ENCODE data around the gene ZCCHC14. TPM values are rescaled to one million over a fixed set of nuclear protein-coding genes. Genes with fewer than 3 reads are reported as not detected.

ZCCHC14 gene
- total RNA-seq, 4 donors from 2014 or later, result 12.9 to 24.7 (median 18.6) TPM

- Histone ChIP-seq H3K27me3 (no peaks in the 10 kb centered on the region), H3K9me3 (no peaks in the 10 kb centered on the region), H3K36me3 (peaks cover 0 to 5% (median 2%) of the 10 kb centered on the region in 4 donors), H3K4me1 (peaks cover 56 to 88% (median 72%) of the 10 kb centered on the region in 4 donors), H3K27ac (replicated peaks in 1 of 4) (peak overlapping the region in 2 of 4 donors; percentile 33 to 48), H3K4me3 (no peak overlapping the region)
- TF ChIP-seq CTCF (IDR thresholded peaks at IDR 0.05) (no peak), EP300 (IDR thresholded peaks at IDR 0.05) (no peak), POLR2A (IDR thresholded peaks at IDR 0.05; ENCODE audit: low read depth) (no peak), POLR2AphosphoS5 (IDR thresholded peaks at IDR 0.05) (no peak)
- WGBS, result 79% methylated on average over 12 of the region's 13 CpGs
- no peak for DNase-seq (ENCODE audit: extremely low spot score)
- intact Hi-C loops (cut with DNase I), result no loop called here
Measured at GRCh38 chr16:87471278-87472141, 21.3 kb downstream of the ZCCHC14 start.

GRCh38 chr16:87470332-87470731 is 22.5 kb downstream of the ZCCHC14 start:
- H3K27me3 ChIP-seq, result no peaks in the 10 kb centered on the region
- H3K4me3 ChIP-seq, result no peak overlapping the region
- H3K9me3 ChIP-seq, result no peaks in the 10 kb centered on the region
- intact Hi-C loops (cut with DNase I), result no loop called here
- WGBS, result 82% methylated on average over 3 of the region's 3 CpGs
- H3K36me3 ChIP-seq, result peaks cover 0 to 5% (median 2%) of the 10 kb centered on the region in 4 donors
- no peak for DNase-seq (ENCODE audit: extremely low spot score)
- H3K4me1 ChIP-seq, result peaks cover 62 to 89% (median 72%) of the 10 kb centered on the region in 4 donors
- TF ChIP-seq EP300 (IDR thresholded peaks at IDR 0.05) (no peak), POLR2AphosphoS5 (IDR thresholded peaks at IDR 0.05) (no peak), CTCF (IDR thresholded peaks at IDR 0.05) (no peak), POLR2A (IDR thresholded peaks at IDR 0.05; ENCODE audit: low read depth) (no peak)
- H3K27ac ChIP-seq (replicated peaks in 1 of 4), result no peak overlapping the region

GRCh38 chr16:87469169-87469568 is 23.7 kb downstream of the ZCCHC14 start:
- intact Hi-C loops (cut with DNase I), result no loop called here
- H3K27ac ChIP-seq (replicated peaks in 1 of 4), result no peak overlapping the region
- H3K36me3 ChIP-seq, result peaks cover 0 to 3% (median 0%) of the 10 kb centered on the region in 4 donors
- no peaks in the 10 kb centered on the region for H3K27me3 ChIP-seq
- no peak for DNase-seq (ENCODE audit: extremely low spot score)
- WGBS, result 85% methylated on average over 11 of the region's 11 CpGs
- H3K4me3 ChIP-seq, result no peak overlapping the region
- H3K4me1 ChIP-seq, result peaks cover 65 to 89% (median 72%) of the 10 kb centered on the region in 4 donors
- no peak for TF ChIP-seq CTCF (IDR thresholded peaks at IDR 0.05)
- TF ChIP-seq POLR2AphosphoS5 (IDR thresholded peaks at IDR 0.05), result no peak
- TF ChIP-seq POLR2A (IDR thresholded peaks at IDR 0.05; ENCODE audit: low read depth), result no peak
- no peak for TF ChIP-seq EP300 (IDR thresholded peaks at IDR 0.05)
- H3K9me3 ChIP-seq, result no peaks in the 10 kb centered on the region

- H3K4me1 ChIP-seq, result peaks cover 70 to 89% (median 77%) of the 10 kb centered on the region in 4 donors
Measured at GRCh38 chr16:87468550-87468949, 24.3 kb downstream of the ZCCHC14 start.

More at GRCh38 chr16:87468550-87468949, 24.3 kb downstream of the ZCCHC14 start:
- Histone ChIP-seq H3K27me3 (no peaks in the 10 kb centered on the region), H3K4me3 (no peak overlapping the region), H3K36me3 (no peaks in the 10 kb centered on the region), H3K27ac (replicated peaks in 1 of 4) (no peak overlapping the region), H3K9me3 (no peaks in the 10 kb centered on the region)
- intact Hi-C loops (cut with DNase I), result no loop called here
- 69% methylated on average over 8 of the region's 8 CpGs for WGBS
- TF ChIP-seq POLR2AphosphoS5 (IDR thresholded peaks at IDR 0.05) (no peak), POLR2A (IDR thresholded peaks at IDR 0.05; ENCODE audit: low read depth) (no peak), EP300 (IDR thresholded peaks at IDR 0.05) (no peak), CTCF (IDR thresholded peaks at IDR 0.05) (no peak)
- no peak for DNase-seq (ENCODE audit: extremely low spot score)

Data from esophagus muscularis mucosa (tissue), 4 donors.